ENCODE data around the gene TBCK.
A peak's percentile ranks its signal among the peaks of the same experiment; 100 is the strongest.

The TBCK gene

GRCh38 chr4:106266201-106266600 is 49.8 kb downstream of the TBCK start:
- Histone ChIP-seq H3K9me3 (ENCODE audit: control insufficient read depth in 1 of 2, low read length in 2 of 2) (no peaks in the 10 kb centered on the region), H3K36me3 (ENCODE audit: control insufficient read depth in 1 of 2, insufficient read depth in 2 of 2, low read length in 2 of 2) (no peaks in the 10 kb centered on the region), H3K9ac (ENCODE audit: low read depth in 1 of 2, low read length in 2 of 2) (no peak overlapping the region), H3K4me3 (ENCODE audit: low read depth in 1 of 2, low read length in 2 of 2) (no peak overlapping the region), H3K27ac (ENCODE audit: low read depth, low read length) (no peak overlapping the region), H3K4me1 (ENCODE audit: control insufficient read depth in 1 of 2, insufficient read depth in 2 of 2, low read length in 2 of 2) (peaks cover 5% of the 10 kb centered on the region in 2 donors), H3K27me3 (ENCODE audit: control insufficient read depth in 1 of 2, insufficient read depth in 2 of 2, low read length in 2 of 2) (no peaks in the 10 kb centered on the region)

DNA sequence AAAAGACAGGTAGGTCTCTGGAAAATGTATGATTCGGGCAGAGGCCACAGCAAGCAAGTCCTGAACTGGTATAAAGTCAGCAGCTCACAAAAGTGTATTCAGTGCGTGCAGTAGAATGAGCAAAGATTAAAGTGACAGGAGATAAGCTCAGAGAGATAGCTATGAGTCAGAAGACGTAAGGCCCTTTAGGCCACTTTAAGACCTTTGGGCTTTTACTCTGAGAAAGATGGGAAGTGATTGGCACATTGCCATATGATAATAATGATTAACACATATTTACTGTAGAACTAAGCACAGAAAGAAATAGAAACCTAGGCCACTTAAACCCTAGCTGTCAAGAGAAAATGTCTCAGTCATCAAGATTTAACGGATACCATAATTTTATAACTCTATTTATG is 51.7 kb downstream of the TBCK start:
- Histone ChIP-seq H3K4me3 (ENCODE audit: low read depth in 1 of 2, low read length in 2 of 2) (peak overlapping the region in 1 of 2 donors; percentile 8), H3K27ac (ENCODE audit: low read depth, low read length) (no peak overlapping the region), H3K9ac (ENCODE audit: low read depth in 1 of 2, low read length in 2 of 2) (no peak overlapping the region), H3K4me1 (ENCODE audit: control insufficient read depth in 1 of 2, insufficient read depth in 2 of 2, low read length in 2 of 2) (peaks cover 5% of the 10 kb centered on the region in 2 donors), H3K9me3 (ENCODE audit: control insufficient read depth in 1 of 2, low read length in 2 of 2) (no peaks in the 10 kb centered on the region), H3K27me3 (ENCODE audit: control insufficient read depth in 1 of 2, insufficient read depth in 2 of 2, low read length in 2 of 2) (no peaks in the 10 kb centered on the region), H3K36me3 (ENCODE audit: control insufficient read depth in 1 of 2, insufficient read depth in 2 of 2, low read length in 2 of 2) (no peaks in the 10 kb centered on the region)

- Histone ChIP-seq H3K27ac (ENCODE audit: low read depth, low read length) (no peak overlapping the region), H3K4me1 (ENCODE audit: control insufficient read depth in 1 of 2, insufficient read depth in 2 of 2, low read length in 2 of 2) (peaks cover 5% of the 10 kb centered on the region in 2 donors), H3K9ac (ENCODE audit: low read depth in 1 of 2, low read length in 2 of 2) (no peak overlapping the region), H3K27me3 (ENCODE audit: control insufficient read depth in 1 of 2, insufficient read depth in 2 of 2, low read length in 2 of 2) (no peaks in the 10 kb centered on the region), H3K36me3 (ENCODE audit: control insufficient read depth in 1 of 2, insufficient read depth in 2 of 2, low read length in 2 of 2) (no peaks in the 10 kb centered on the region), H3K4me3 (ENCODE audit: low read depth in 1 of 2, low read length in 2 of 2) (peak overlapping the region in 1 of 2 donors; percentile 8), H3K9me3 (ENCODE audit: control insufficient read depth in 1 of 2, low read length in 2 of 2) (no peaks in the 10 kb centered on the region)
Measured at GRCh38 chr4:106263594-106264330, 52.2 kb downstream of the TBCK start.

DNA sequence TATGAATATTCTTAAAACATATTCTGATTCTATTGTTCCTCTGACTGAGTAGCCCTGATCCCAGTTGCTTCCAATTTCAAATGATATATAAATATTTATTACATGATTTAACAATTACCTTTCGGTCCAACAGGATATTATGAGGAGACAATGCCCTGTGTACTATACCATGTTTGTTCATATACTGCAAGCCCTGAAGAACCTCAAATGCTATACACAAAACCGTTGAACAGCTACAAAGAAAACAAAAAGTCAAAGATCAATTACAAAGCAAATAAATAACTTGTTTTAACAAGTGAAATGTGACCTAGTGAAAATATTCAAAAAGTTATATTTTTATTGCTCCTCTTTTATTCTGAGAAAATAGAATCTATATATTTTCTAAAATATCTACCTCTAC is 54.0 kb downstream of the TBCK start:
- Histone ChIP-seq H3K9me3 (ENCODE audit: control insufficient read depth in 1 of 2, low read length in 2 of 2) (no peaks in the 10 kb centered on the region), H3K4me1 (ENCODE audit: control insufficient read depth in 1 of 2, insufficient read depth in 2 of 2, low read length in 2 of 2) (peaks cover 5% of the 10 kb centered on the region in 2 donors), H3K4me3 (ENCODE audit: low read depth in 1 of 2, low read length in 2 of 2) (no peak overlapping the region), H3K36me3 (ENCODE audit: control insufficient read depth in 1 of 2, insufficient read depth in 2 of 2, low read length in 2 of 2) (no peaks in the 10 kb centered on the region), H3K9ac (ENCODE audit: low read depth in 1 of 2, low read length in 2 of 2) (no peak overlapping the region), H3K27me3 (ENCODE audit: control insufficient read depth in 1 of 2, insufficient read depth in 2 of 2, low read length in 2 of 2) (no peaks in the 10 kb centered on the region), H3K27ac (ENCODE audit: low read depth, low read length) (no peak overlapping the region)

GRCh38 chr4:106258145-106259045 is 57.6 kb downstream of the TBCK start:
- H3K4me3 ChIP-seq (ENCODE audit: low read depth in 1 of 2, low read length in 2 of 2): no peak overlapping the region
- no peaks in the 10 kb centered on the region for H3K4me1 ChIP-seq (ENCODE audit: control insufficient read depth in 1 of 2, insufficient read depth in 2 of 2, low read length in 2 of 2)
- H3K9me3 ChIP-seq (ENCODE audit: control insufficient read depth in 1 of 2, low read length in 2 of 2): no peaks in the 10 kb centered on the region
- peaks cover 5 to 16% of the 10 kb centered on the region in 2 donors for H3K36me3 ChIP-seq (ENCODE audit: control insufficient read depth in 1 of 2, insufficient read depth in 2 of 2, low read length in 2 of 2)
- H3K27me3 ChIP-seq (ENCODE audit: control insufficient read depth in 1 of 2, insufficient read depth in 2 of 2, low read length in 2 of 2): no peaks in the 10 kb centered on the region
- H3K27ac ChIP-seq (ENCODE audit: low read depth, low read length): no peak overlapping the region
- H3K9ac ChIP-seq (ENCODE audit: low read depth in 1 of 2, low read length in 2 of 2): no peak overlapping the region

GRCh38 chr4:106256190-106256589 is 59.8 kb downstream of the TBCK start:
- H3K36me3 ChIP-seq (ENCODE audit: control insufficient read depth in 1 of 2, insufficient read depth in 2 of 2, low read length in 2 of 2): peaks cover 5 to 20% of the 10 kb centered on the region in 2 donors
- H3K9ac ChIP-seq (ENCODE audit: low read depth in 1 of 2, low read length in 2 of 2): no peak overlapping the region
- H3K9me3 ChIP-seq (ENCODE audit: control insufficient read depth in 1 of 2, low read length in 2 of 2): no peaks in the 10 kb centered on the region
- H3K27me3 ChIP-seq (ENCODE audit: control insufficient read depth in 1 of 2, insufficient read depth in 2 of 2, low read length in 2 of 2): no peaks in the 10 kb centered on the region
- H3K27ac ChIP-seq (ENCODE audit: low read depth, low read length): no peak overlapping the region
- H3K4me3 ChIP-seq (ENCODE audit: low read depth in 1 of 2, low read length in 2 of 2): no peak overlapping the region
- no peaks in the 10 kb centered on the region for H3K4me1 ChIP-seq (ENCODE audit: control insufficient read depth in 1 of 2, insufficient read depth in 2 of 2, low read length in 2 of 2)

GRCh38 chr4:106255195-106255594 is 60.8 kb downstream of the TBCK start:
- Histone ChIP-seq H3K27ac (ENCODE audit: low read depth, low read length) (no peak overlapping the region), H3K4me3 (ENCODE audit: low read depth in 1 of 2, low read length in 2 of 2) (no peak overlapping the region), H3K4me1 (ENCODE audit: control insufficient read depth in 1 of 2, insufficient read depth in 2 of 2, low read length in 2 of 2) (no peaks in the 10 kb centered on the region), H3K27me3 (ENCODE audit: control insufficient read depth in 1 of 2, insufficient read depth in 2 of 2, low read length in 2 of 2) (no peaks in the 10 kb centered on the region), H3K36me3 (ENCODE audit: control insufficient read depth in 1 of 2, insufficient read depth in 2 of 2, low read length in 2 of 2) (peaks cover 5 to 25% of the 10 kb centered on the region in 2 donors), H3K9ac (ENCODE audit: low read depth in 1 of 2, low read length in 2 of 2) (no peak overlapping the region), H3K9me3 (ENCODE audit: control insufficient read depth in 1 of 2, low read length in 2 of 2) (no peaks in the 10 kb centered on the region)

DNA sequence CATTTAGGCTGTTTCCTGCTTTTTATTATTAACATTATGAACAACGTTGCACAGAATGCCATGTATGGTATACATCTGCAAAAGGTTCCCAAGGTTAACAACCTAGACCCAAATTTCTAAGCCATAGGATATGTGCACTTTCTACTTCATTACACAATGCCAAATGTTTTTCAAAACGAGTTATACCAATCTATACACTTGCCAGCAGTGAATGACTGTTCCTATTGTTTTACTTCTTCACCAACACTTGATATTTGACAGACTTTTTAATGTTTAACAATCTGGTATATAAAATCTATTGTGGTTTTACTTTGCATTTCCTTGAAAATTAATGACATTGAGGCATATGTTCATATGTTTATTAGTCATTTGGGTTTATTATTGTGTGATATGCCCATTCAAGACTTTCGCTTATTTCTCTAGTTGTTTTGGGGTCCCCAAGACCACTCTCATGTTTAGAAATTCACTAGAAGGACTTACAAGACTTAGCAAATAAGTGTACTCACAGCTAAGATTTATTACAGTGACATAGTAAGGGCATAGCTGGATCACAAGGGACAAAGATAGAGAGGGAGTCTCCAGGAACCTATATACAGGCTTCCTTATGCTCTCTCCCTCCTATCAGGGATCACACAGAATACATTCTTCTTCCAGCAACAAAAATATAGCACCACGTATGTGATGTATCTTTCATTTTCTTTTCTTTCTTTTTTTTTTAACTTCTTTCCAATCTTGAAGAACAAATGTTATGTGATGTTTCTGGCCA is 62.5 kb downstream of the TBCK start:
- no peaks in the 10 kb centered on the region for H3K27me3 ChIP-seq (ENCODE audit: control insufficient read depth in 1 of 2, insufficient read depth in 2 of 2, low read length in 2 of 2)
- H3K27ac ChIP-seq (ENCODE audit: low read depth, low read length): no peak overlapping the region
- no peak overlapping the region for H3K4me3 ChIP-seq (ENCODE audit: low read depth in 1 of 2, low read length in 2 of 2)
- no peaks in the 10 kb centered on the region for H3K9me3 ChIP-seq (ENCODE audit: control insufficient read depth in 1 of 2, low read length in 2 of 2)
- H3K36me3 ChIP-seq (ENCODE audit: control insufficient read depth in 1 of 2, insufficient read depth in 2 of 2, low read length in 2 of 2): peaks cover 5 to 31% of the 10 kb centered on the region in 2 donors
- no peaks in the 10 kb centered on the region for H3K4me1 ChIP-seq (ENCODE audit: control insufficient read depth in 1 of 2, insufficient read depth in 2 of 2, low read length in 2 of 2)
- no peak overlapping the region for H3K9ac ChIP-seq (ENCODE audit: low read depth in 1 of 2, low read length in 2 of 2)

DNA sequence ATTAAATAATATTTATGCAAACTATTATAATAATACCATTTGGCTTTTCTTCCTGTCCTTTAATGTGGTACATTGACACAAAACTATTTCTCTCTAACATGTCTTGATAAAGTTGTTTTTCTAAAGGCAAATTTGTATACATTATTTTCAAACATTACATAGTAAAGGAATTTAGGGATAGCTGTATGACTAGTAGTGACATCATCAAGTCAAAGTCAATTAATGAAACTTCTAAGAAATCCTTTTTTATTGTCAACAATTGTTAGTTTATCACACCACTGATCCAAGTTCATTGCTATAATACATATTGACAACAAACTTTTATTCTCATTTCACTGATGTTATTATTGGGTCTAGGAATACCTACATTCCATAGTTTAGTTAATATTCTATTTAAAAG is 68.4 kb downstream of the TBCK start:
- peaks cover 0 to 30% of the 10 kb centered on the region in 2 donors for H3K36me3 ChIP-seq (ENCODE audit: control insufficient read depth in 1 of 2, insufficient read depth in 2 of 2, low read length in 2 of 2)
- no peaks in the 10 kb centered on the region for H3K4me1 ChIP-seq (ENCODE audit: control insufficient read depth in 1 of 2, insufficient read depth in 2 of 2, low read length in 2 of 2)
- no peak overlapping the region for H3K9ac ChIP-seq (ENCODE audit: low read depth in 1 of 2, low read length in 2 of 2)
- no peaks in the 10 kb centered on the region for H3K27me3 ChIP-seq (ENCODE audit: control insufficient read depth in 1 of 2, insufficient read depth in 2 of 2, low read length in 2 of 2)
- H3K4me3 ChIP-seq (ENCODE audit: low read depth in 1 of 2, low read length in 2 of 2): no peak overlapping the region
- no peak overlapping the region for H3K27ac ChIP-seq (ENCODE audit: low read depth, low read length)
- no peaks in the 10 kb centered on the region for H3K9me3 ChIP-seq (ENCODE audit: control insufficient read depth in 1 of 2, low read length in 2 of 2)

- Histone ChIP-seq H3K36me3 (ENCODE audit: control insufficient read depth in 1 of 2, insufficient read depth in 2 of 2, low read length in 2 of 2) (peaks cover 0 to 25% of the 10 kb centered on the region in 2 donors), H3K27ac (ENCODE audit: low read depth, low read length) (no peak overlapping the region), H3K9me3 (ENCODE audit: control insufficient read depth in 1 of 2, low read length in 2 of 2) (no peaks in the 10 kb centered on the region), H3K4me1 (ENCODE audit: control insufficient read depth in 1 of 2, insufficient read depth in 2 of 2, low read length in 2 of 2) (no peaks in the 10 kb centered on the region), H3K4me3 (ENCODE audit: low read depth in 1 of 2, low read length in 2 of 2) (no peak overlapping the region), H3K9ac (ENCODE audit: low read depth in 1 of 2, low read length in 2 of 2) (no peak overlapping the region), H3K27me3 (ENCODE audit: control insufficient read depth in 1 of 2, insufficient read depth in 2 of 2, low read length in 2 of 2) (no peaks in the 10 kb centered on the region)
Measured at GRCh38 chr4:106246441-106246840, 69.6 kb downstream of the TBCK start.
